BE2C (cell line): ENCODE measurements around the gene GAL.

Source experiments
- DNase-seq: peaks from one replicate; pipeline ENCODE4 v3.0.0-alpha.2; 2020
- H3K27me3 ChIP-seq: fragments of 250-450 bp; sonication (Bioruptor Pico); 2 replicates; pipeline ENCODE4 v1.5.1; 2020; ENCODE audit warnings: mild to moderate bottlenecking
- H3K36me3 ChIP-seq: fragments of 250-450 bp; sonication (Bioruptor Pico); 2 replicates; pipeline ENCODE4 v1.5.1; 2020; ENCODE audit warnings: mild to moderate bottlenecking
- H3K4me1 ChIP-seq: fragments of 250-450 bp; sonication (Bioruptor Pico); 2 replicates; pipeline ENCODE4 v1.5.1; 2020
- H3K4me3 ChIP-seq: 2 replicates; pipeline ENCODE4 v1.5.1; 2011; ENCODE audit warnings: low read depth, low read length
- H3K9me3 ChIP-seq: fragments of 250-450 bp; sonication (Bioruptor Pico); 2 replicates; pipeline ENCODE4 v1.5.1; 2020
- TF ChIP-seq, protein P1 (sequence below): IDR thresholded peaks from 2 replicates; pipeline ENCODE4 v1.5.1; 2012; ENCODE audit warnings: mild to moderate bottlenecking, low read depth, low read length

Gene GAL

DNA sequence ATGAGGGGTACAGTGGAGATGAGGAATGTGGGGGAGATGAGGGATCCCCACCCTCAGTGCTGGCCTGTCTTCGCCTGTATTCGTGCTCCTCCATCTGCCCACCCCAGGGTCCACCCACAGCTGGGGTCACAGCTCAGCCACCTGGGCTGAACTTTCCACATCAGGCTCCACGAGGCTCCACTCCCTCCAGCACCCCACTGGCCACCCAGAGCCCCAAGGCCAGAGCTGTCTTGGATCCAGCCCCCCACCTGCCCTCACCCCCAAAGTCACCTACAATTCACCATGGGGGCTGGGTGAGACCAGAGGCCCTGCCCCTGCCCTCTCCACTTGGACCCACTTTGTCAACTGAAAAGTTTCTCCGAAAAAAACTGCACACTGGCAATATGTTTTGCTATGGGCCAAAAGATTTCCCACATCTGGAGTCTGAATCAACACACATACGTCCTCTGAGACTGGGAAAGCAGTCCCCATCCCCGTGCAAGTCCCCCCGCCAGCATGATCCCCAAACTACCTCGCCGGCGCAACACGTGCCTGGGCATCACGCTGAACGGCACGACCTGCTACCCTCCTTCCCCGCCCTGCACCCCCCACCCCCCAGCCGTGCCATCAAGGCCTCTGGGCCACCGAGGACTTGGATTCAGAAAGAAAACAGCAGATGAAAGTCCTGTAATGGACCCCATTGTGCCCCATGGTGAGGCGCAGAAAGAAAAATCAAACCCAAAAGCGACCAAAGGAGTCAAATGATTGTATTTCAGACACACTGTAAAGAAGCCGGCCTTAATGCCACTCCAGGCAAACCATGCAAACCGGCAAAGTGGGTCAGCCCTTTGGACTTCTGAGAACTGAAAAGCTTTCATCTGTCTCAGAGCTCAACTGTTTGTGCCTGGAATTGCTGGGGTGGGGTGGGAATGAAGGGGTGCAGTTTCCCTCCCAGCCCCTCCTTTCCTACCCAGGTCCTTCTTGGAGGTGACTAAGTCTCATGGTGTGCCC lies 16.5 kb upstream of the GAL start:
- no peaks in the 10 kb centered on the region for H3K36me3 ChIP-seq
- H3K9me3 ChIP-seq = peaks cover 4% of the 10 kb centered on the region; the same call in 1 of the 2 replicates
- no peak overlapping the region for H3K4me3 ChIP-seq
- no peak for DNase-seq
- TF ChIP-seq, protein P1, sequence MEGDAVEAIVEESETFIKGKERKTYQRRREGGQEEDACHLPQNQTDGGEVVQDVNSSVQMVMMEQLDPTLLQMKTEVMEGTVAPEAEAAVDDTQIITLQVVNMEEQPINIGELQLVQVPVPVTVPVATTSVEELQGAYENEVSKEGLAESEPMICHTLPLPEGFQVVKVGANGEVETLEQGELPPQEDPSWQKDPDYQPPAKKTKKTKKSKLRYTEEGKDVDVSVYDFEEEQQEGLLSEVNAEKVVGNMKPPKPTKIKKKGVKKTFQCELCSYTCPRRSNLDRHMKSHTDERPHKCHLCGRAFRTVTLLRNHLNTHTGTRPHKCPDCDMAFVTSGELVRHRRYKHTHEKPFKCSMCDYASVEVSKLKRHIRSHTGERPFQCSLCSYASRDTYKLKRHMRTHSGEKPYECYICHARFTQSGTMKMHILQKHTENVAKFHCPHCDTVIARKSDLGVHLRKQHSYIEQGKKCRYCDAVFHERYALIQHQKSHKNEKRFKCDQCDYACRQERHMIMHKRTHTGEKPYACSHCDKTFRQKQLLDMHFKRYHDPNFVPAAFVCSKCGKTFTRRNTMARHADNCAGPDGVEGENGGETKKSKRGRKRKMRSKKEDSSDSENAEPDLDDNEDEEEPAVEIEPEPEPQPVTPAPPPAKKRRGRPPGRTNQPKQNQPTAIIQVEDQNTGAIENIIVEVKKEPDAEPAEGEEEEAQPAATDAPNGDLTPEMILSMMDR = no peak
- no peaks in the 10 kb centered on the region for H3K27me3 ChIP-seq
- peaks cover 9% of the 10 kb centered on the region for H3K4me1 ChIP-seq

DNA sequence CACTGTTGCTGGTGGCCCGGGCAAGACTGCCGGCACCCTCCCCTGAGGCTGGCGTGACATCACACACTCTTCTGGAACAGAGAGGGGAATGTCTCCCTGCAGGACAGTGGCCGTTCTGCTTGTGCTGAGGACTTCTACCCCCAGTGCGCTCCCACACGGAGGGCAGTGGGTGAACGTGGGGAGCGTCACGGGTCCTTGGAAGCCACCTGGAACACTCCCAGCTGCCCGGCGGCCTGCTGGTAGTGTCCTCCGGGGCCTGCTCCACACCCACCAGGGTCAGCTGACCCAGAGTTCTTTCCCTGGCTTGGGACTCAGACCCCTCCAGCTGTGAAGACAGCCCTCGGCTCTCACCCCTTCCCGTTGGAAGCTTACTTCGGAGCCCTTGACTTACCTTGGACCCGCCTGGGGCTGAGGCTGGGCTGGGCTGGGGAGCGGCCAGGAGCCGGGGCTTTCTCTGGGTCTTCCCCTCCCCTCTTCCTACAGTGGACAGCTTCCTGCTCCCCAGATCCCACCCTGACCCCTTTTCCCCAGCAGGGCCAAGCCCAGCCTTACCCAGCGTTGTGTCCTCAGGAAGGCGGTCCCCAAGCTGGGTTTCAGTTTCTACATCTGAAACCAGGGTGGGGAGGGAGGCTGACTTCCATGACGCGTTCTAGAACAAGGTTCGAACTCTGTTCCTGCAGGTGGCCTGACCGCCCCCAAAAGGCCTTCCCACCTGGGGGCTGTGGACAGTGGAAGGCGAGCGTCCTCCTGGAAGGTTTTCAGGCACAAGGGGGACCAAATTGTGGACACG lies 14.8 kb upstream of the GAL start:
- Histone ChIP-seq H3K27me3 (no peaks in the 10 kb centered on the region), H3K4me3 (no peak overlapping the region), H3K36me3 (no peaks in the 10 kb centered on the region), H3K9me3 (peaks cover 4% of the 10 kb centered on the region), H3K4me1 (peaks cover 4% of the 10 kb centered on the region; the same call in 1 of the 2 replicates)
- no peak for DNase-seq
- TF ChIP-seq, protein P1 = no peak

DNA sequence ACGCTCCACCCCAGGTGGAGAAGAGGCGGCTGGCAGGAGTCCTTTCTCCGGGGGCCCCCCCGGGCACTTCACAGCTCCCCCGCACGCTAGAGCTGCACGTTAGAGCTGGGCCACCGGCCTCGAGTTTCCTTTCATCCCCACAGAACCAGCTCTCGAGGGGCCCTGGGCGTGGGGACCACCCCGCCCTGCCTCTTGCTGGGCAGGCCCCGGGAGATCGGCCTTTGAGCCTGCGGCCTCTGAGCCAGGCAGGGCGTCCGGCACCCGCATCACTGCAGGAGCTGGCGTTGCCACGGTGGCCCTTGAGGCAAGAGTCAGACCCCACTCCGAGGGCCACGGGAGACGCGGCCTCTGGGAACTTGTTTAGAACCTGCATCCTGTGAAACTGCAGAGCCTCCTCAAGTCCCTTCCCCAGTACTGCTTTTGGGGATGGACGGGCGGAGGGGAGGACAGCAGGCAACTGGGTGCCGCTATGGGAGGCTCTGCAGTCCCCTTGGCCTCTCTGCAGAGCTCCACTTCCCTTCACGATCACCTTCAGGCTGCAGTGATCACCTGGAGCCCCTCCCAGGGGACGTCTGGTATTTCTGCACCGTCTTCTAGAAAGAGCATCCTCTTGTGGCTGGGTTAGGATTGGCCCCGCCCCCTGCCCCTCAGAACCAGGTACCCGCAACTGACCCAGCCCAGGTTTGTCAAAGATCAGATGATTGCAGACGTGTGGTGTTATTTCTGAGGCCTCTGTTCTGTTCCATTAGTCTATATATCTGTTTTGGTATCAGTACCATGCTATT lies 13.9 kb upstream of the GAL start:
- no peak overlapping the region for H3K4me3 ChIP-seq
- H3K27me3 ChIP-seq = no peaks in the 10 kb centered on the region
- DNase-seq = no peak
- TF ChIP-seq, protein P1 = no peak
- H3K9me3 ChIP-seq = peaks cover 4% of the 10 kb centered on the region
- no peaks in the 10 kb centered on the region for H3K36me3 ChIP-seq
- peaks cover 4% of the 10 kb centered on the region; the same call in 1 of the 2 replicates for H3K4me1 ChIP-seq

DNA sequence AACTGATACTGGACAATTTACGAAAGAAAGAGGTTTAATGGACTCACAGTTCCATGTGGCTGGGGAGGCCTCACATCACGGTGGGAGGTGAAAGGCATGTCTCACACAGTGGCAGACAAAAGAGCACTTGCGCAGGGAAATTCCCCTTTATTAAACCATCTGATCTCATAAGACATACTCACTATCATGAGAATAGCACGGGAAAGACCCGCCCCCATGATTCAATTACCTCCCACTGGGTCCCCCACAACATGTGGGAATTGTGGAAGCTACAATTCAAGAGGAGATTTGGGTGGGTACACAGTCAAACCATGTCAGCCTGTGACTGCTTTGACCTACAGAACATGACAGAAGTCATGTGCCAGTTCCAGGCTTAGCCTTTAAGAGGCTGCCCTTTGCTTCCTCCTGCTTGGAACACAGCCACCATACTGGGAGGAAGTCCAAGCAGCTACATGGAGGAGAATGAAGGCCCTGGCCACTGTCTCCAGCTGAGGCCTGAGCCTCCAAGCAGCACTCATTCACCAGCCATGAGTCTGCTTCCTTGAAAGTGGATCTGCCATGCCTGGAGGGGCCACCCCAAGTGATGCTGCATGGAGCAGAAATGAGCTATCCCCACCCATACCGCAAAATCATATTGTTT lies 10.9 kb upstream of the GAL start:
- H3K36me3 ChIP-seq = no peaks in the 10 kb centered on the region
- peaks cover 4% of the 10 kb centered on the region for H3K9me3 ChIP-seq
- H3K4me1 ChIP-seq = peaks cover 11% of the 10 kb centered on the region
- no peaks in the 10 kb centered on the region for H3K27me3 ChIP-seq
- no peak for DNase-seq
- TF ChIP-seq, protein P1 = no peak
- H3K4me3 ChIP-seq = no peak overlapping the region

DNA sequence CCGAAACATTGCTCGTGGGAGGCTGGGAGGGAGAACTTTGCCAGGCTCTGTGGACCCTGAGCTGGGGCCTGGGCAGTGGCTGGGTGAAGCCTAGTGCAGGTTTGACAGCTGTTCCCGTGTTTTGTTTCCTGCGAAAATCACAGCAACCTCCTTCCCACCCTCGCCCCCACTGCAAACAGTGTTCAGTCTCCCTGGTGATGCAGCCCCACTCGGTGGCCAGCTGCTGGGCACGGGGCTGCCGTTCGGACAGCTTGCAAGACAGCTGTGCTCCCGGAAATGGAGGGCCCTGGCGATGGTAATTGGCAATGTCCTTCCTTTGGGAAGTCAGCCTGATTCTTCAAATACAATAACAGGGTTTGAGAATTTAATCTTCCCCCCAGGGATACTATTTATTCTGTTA lies 10.4 kb upstream of the GAL start:
- Histone ChIP-seq H3K4me3 (no peak overlapping the region), H3K9me3 (peaks cover 4% of the 10 kb centered on the region), H3K27me3 (no peaks in the 10 kb centered on the region), H3K36me3 (no peaks in the 10 kb centered on the region), H3K4me1 (peaks cover 11% of the 10 kb centered on the region)
- no peak for DNase-seq
- TF ChIP-seq, protein P1 = no peak
